Neural cell (in vitro differentiated cells): Measurements from ENCODE around the gene GLB1L3.

Experiments
- CTCF ChIP-seq: fragments of 450-650 bp; IDR thresholded peaks from 2 replicates; pipeline ENCODE4 v1.5.1; 2014; ENCODE audit warnings: antibody characterized with exemption, mild to moderate bottlenecking, moderate library complexity; ENCODE audit not compliant: poor library complexity, severe bottlenecking
- EP300 ChIP-seq: fragments of 450-650 bp; conservative IDR thresholded peaks from 2 replicates; pipeline ENCODE4 v1.6.1; 2014; ENCODE audit warnings: antibody characterized with exemption, mild to moderate bottlenecking, moderate library complexity; ENCODE audit not compliant: poor library complexity, severe bottlenecking
- EZH2 ChIP-seq: fragments of 200-600, 300-800 bp; shearing (Covaris generic), sonication (generic); IDR thresholded peaks from 2 replicates; pipeline ENCODE4 v1.6.1; 2014; ENCODE audit warnings: antibody characterized with exemption, low read length, borderline replicate concordance, mild to moderate bottlenecking; ENCODE audit not compliant: insufficient read depth, poor library complexity, severe bottlenecking
- MXI1 ChIP-seq: fragments of 450-650 bp; conservative IDR thresholded peaks from 2 replicates; pipeline ENCODE4 v1.6.1; 2014; ENCODE audit warnings: antibody characterized with exemption, mild to moderate bottlenecking; ENCODE audit not compliant: poor library complexity, severe bottlenecking
- TF ChIP-seq, protein P1 (sequence below): IDR thresholded peaks from 2 replicates; pipeline ENCODE4 v1.6.1; 2012; ENCODE audit warnings: borderline replicate concordance

- no peak for TF ChIP-seq CTCF
- TF ChIP-seq, protein P1, sequence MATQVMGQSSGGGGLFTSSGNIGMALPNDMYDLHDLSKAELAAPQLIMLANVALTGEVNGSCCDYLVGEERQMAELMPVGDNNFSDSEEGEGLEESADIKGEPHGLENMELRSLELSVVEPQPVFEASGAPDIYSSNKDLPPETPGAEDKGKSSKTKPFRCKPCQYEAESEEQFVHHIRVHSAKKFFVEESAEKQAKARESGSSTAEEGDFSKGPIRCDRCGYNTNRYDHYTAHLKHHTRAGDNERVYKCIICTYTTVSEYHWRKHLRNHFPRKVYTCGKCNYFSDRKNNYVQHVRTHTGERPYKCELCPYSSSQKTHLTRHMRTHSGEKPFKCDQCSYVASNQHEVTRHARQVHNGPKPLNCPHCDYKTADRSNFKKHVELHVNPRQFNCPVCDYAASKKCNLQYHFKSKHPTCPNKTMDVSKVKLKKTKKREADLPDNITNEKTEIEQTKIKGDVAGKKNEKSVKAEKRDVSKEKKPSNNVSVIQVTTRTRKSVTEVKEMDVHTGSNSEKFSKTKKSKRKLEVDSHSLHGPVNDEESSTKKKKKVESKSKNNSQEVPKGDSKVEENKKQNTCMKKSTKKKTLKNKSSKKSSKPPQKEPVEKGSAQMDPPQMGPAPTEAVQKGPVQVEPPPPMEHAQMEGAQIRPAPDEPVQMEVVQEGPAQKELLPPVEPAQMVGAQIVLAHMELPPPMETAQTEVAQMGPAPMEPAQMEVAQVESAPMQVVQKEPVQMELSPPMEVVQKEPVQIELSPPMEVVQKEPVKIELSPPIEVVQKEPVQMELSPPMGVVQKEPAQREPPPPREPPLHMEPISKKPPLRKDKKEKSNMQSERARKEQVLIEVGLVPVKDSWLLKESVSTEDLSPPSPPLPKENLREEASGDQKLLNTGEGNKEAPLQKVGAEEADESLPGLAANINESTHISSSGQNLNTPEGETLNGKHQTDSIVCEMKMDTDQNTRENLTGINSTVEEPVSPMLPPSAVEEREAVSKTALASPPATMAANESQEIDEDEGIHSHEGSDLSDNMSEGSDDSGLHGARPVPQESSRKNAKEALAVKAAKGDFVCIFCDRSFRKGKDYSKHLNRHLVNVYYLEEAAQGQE: no peak
- TF ChIP-seq EZH2: no peak
- TF ChIP-seq EP300: no peak
- TF ChIP-seq MXI1: no peak
These were observed 67.5 kb downstream of the GLB1L3 start for GRCh38 chr11:134343646-134344045.
